HepG2 (cell line): ENCODE results near the gene SLC35F4. TPM values are rescaled to one million over a fixed set of nuclear protein-coding genes. Genes with fewer than 3 reads are reported as not detected.

Source experiments
- ATAC-seq: fragments of 200-7000 bp; cut with Tn5 transposase; 3 replicates; pipeline ENCODE4 v1.9.1; 2020; ENCODE audit warnings: mild to moderate bottlenecking, moderate library complexity
- BruUV-seq: library from RNA; stranded (reverse); fragments of 400-500 nt; replicated peaks from 2 replicates; lab custom pipeline; 2021; lab: Mats Ljungman, UMichigan
- CTCF ChIA-PET: fragments of 300-600 bp; formaldehyde crosslinking; extraction: SDS; loops from one replicate; lab custom pipeline; 2021; ENCODE audit warnings: low total read pairs, inconsistent platforms, low intra/inter-chr PET ratio; lab: Yijun Ruan, JAX
- POLR2A ChIA-PET: fragments of 350-600 bp; sonication (Branson Sonifier 250); formaldehyde crosslinking; loops from one replicate; lab custom pipeline; 2020; ENCODE audit warnings: antibody characterized with exemption, inconsistent platforms; lab: Yijun Ruan, JAX
- DNase-seq: peaks from one replicate; pipeline ENCODE4 v3.0.0-alpha.2; 2015; ENCODE audit warnings: low spot score
- FAIRE-seq: peaks from 3 replicates; lab custom pipeline; 2011; peaks lifted over from hg19 to GRCh38; lab: Jason Lieb, UNC
- H2AFZ ChIP-seq: one replicate; pipeline ENCODE4 v1.6.1; 2011; ENCODE audit warnings: low read length, inconsistent platforms
- H3K27ac ChIP-seq: fragments of 300-600 bp; 3 replicates; pipeline ENCODE4 v1.8.0; 2011; ENCODE audit warnings: mixed run types, mild to moderate bottlenecking, mixed read lengths, low read length, inconsistent platforms; ENCODE audit not compliant: insufficient read depth; ENCODE audit errors: extremely low read length
- H3K27me3 ChIP-seq, 2 experiments: fragments of 200-600 bp in 1 of 2; 2 replicates in 1 of 2; 3 replicates in 1 of 2; pipeline versions ENCODE4 v1.6.0 to v1.8.0; 2011; ENCODE audit warnings: low read length in 2 of 2, mild to moderate bottlenecking in 2 of 2, moderate library complexity in 2 of 2, inconsistent platforms in 1 of 2; ENCODE audit not compliant: insufficient read depth in 2 of 2, control insufficient read depth in 1 of 2
- H3K36me3 ChIP-seq, 2 experiments: fragments of 200-600 bp in 1 of 2; replicated peaks in 1 of 2; 2 replicates in 1 of 2; 3 replicates in 1 of 2; pipeline versions ENCODE4 v1.5.1 to v1.8.0; 2011; ENCODE audit warnings: low read length in 2 of 2, inconsistent platforms in 1 of 2; ENCODE audit not compliant: insufficient read depth in 2 of 2, control insufficient read depth in 1 of 2
- H3K4me1 ChIP-seq: 2 replicates; pipeline ENCODE4 v1.5.1; 2012; ENCODE audit warnings: low read length, inconsistent platforms; ENCODE audit not compliant: insufficient read depth
- H3K4me2 ChIP-seq: 2 replicates; pipeline ENCODE4 v1.6.0; 2011; ENCODE audit warnings: low read depth, low read length, inconsistent platforms
- H3K4me3 ChIP-seq, 3 experiments: fragments of 200-600 bp in 1 of 3; sonication (generic), shearing (Covaris generic) in 1 of 3; replicated peaks in 1 of 3; 2 replicates each; pipeline ENCODE4 v1.5.1; 2011 to 2016; ENCODE audit warnings: low read length in 3 of 3, inconsistent platforms in 2 of 3, low read depth in 2 of 3, mild to moderate bottlenecking in 2 of 3, control low read depth in 1 of 3, mixed read lengths in 1 of 3; ENCODE audit not compliant: insufficient read depth in 1 of 3
- H3K79me2 ChIP-seq: one replicate; pipeline ENCODE4 v1.6.1; 2011; ENCODE audit warnings: low read length, inconsistent platforms; ENCODE audit not compliant: insufficient read depth
- H3K9ac ChIP-seq: 2 replicates; pipeline ENCODE4 v1.6.0; 2011; ENCODE audit warnings: mild to moderate bottlenecking, low read depth, low read length, inconsistent platforms; ENCODE audit not compliant: insufficient read depth
- H3K9me3 ChIP-seq: 2 replicates; pipeline ENCODE4 v1.5.1; 2012; ENCODE audit warnings: mild to moderate bottlenecking, low read length
- H4K20me1 ChIP-seq: 2 replicates; pipeline ENCODE4 v1.6.0; 2011; ENCODE audit warnings: inconsistent platforms, mild to moderate bottlenecking, low read length, moderate library complexity; ENCODE audit not compliant: insufficient read depth
- CEBPB ChIP-seq: IDR thresholded peaks from 2 replicates; pipeline ENCODE4 v1.6.1; 2011; ENCODE audit warnings: low read depth, low read length, improper control_type of control experiment, borderline replicate concordance
- HDAC2 ChIP-seq: sonication (generic); formaldehyde crosslinking; IDR thresholded peaks from 2 replicates; pipeline ENCODE4 v1.4.0; 2020; ENCODE audit warnings: missing genetic modification reagents
- KDM1A ChIP-seq: IDR thresholded peaks from 2 replicates; pipeline ENCODE4 v1.6.1; 2016; ENCODE audit warnings: missing compliant biosample characterization
- PBX2 ChIP-seq: IDR thresholded peaks from 2 replicates; pipeline ENCODE4 v1.6.1; 2016; ENCODE audit warnings: control low read depth
- SIX1 ChIP-seq: sonication (generic); formaldehyde crosslinking; IDR thresholded peaks from 2 replicates; pipeline ENCODE4 v1.4.0; 2020; ENCODE audit warnings: missing genetic modification reagents, borderline replicate concordance
- SSRP1 ChIP-seq: IDR thresholded peaks from 2 replicates; pipeline ENCODE4 v1.6.1; 2016; ENCODE audit warnings: control low read depth
- ZBTB8A ChIP-seq: sonication (generic); formaldehyde crosslinking; IDR thresholded peaks from 2 replicates; pipeline ENCODE4 v1.4.0; 2020; ENCODE audit warnings: mild to moderate bottlenecking, low read depth, missing genetic modification reagents, borderline replicate concordance
- ZNF441 ChIP-seq: sonication (generic); formaldehyde crosslinking; IDR thresholded peaks from 2 replicates; pipeline ENCODE4 v1.7.0; 2021; ENCODE audit warnings: missing genetic modification reagents, borderline replicate concordance
- ZNF766 ChIP-seq: sonication (generic); formaldehyde crosslinking; IDR thresholded peaks from 2 replicates; pipeline ENCODE4 v1.5.0; 2020; ENCODE audit warnings: missing genetic modification reagents, borderline replicate concordance
- ZSCAN25 ChIP-seq: sonication (generic); formaldehyde crosslinking; IDR thresholded peaks from 2 replicates; pipeline ENCODE4 v1.8.0; 2022; ENCODE audit warnings: mild to moderate bottlenecking, missing genetic modification reagents
- WGBS: methylation state at CpG from one replicate; pipeline ENCODE4 v1.1.6; 2017; ENCODE audit warnings: low lambda C conversion rate; 5-methylcytosine and 5-hydroxymethylcytosine counted together
- in situ Hi-C: cut with HindIII; loops from 2 replicates; pipeline ENCODE4 v1.10.0; 2017; ENCODE audit warnings: low pct_unique_long_range_greater_than_20kb; ENCODE audit not compliant: extremely low pct_ligation_motif_present
- intact Hi-C: fragments of 100-400 bp; cut with micrococcal nuclease; formaldehyde crosslinking; loops from one replicate; pipeline ENCODE4 v1.10.0; 2022; ENCODE audit not compliant: unreplicated experiment
- polyA plus RNA-seq, 8 experiments: library from polyadenylated mRNA; depleted of rRNA in 3 of 8; stranded (reverse) in 7 of 8; unstranded in 1 of 8; fragments of >200 nt; fragmentation: Illumina TruSeq in 4 of 8; extraction: Trizol in 4 of 8; gene quantifications; 2 replicates each; pipeline versions ENCODE4 v1.2.1 to v1.2.3, GENCODE V29; 2011 to 2016; ENCODE audit warnings: low read depth in 4 of 8, missing spikeins in 1 of 8, mixed read lengths in 1 of 8; ENCODE audit not compliant: insufficient read depth in 1 of 8
- total RNA-seq, 5 experiments: library from RNA; depleted of rRNA; stranded (reverse); fragments of >200 nt; fragmentation: Illumina TruSeq; extraction: Trizol; gene quantifications; 2 replicates each; pipeline ENCODE4 v1.2.3, GENCODE V29; 2016; ENCODE audit warnings: low read depth in 1 of 5

Gene SLC35F4
- total and polyA plus RNA-seq, 2 of the 13 experiments (the other 11 are each of a cell fraction or from before 2014, with no cell fraction given): not detected

DNA sequence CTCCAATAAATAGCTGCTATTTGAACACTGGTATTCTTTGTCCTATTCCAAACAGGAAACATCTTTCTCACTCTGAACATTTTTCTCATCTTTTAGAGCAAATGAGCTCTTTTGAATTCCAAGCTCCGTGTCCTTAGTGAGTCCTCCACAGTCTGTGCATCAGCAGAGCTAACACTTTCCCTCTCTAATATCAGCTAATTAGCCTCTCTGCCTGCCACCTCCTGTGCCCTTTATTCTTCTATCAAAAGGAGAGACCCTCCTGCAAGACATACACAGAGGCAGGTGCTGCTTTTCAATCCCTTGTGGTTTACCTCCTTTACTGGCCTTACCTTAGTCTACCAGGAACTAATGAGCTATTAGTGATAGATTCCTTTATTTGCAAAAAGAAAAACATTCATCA, 178.5 kb downstream of the SLC35F4 start:
- ATAC-seq (no peak), DNase-seq (no peak), FAIRE-seq (no peak)
- H2AFZ ChIP-seq: no peak overlapping the region
- 5% methylated on average over 1 of the region's 1 CpG for WGBS
- no peak overlapping the region for H3K4me3 ChIP-seq
- H3K27me3 ChIP-seq: no peaks in the 10 kb centered on the region
- ChIA-PET POLR2A (no interaction called here), CTCF (no interaction called here)
- in situ Hi-C loops: no loop called here
- intact Hi-C loops: no loop called here
- H4K20me1 ChIP-seq: no peaks in the 10 kb centered on the region
- no peaks in the 10 kb centered on the region for H3K4me1 ChIP-seq
- H3K79me2 ChIP-seq: no peaks in the 10 kb centered on the region
- H3K9me3 ChIP-seq: no peaks in the 10 kb centered on the region
- no TSS peak for BruUV-seq
- H3K36me3 ChIP-seq: no peaks in the 10 kb centered on the region
- no peak overlapping the region for H3K9ac ChIP-seq
- H3K27ac ChIP-seq: no peak overlapping the region
- TF ChIP-seq ZNF766 (CRISPR knock-in tag) (no peak), SSRP1 (no peak), CEBPB (no peak), ZBTB8A (CRISPR knock-in tag) (no peak), PBX2 (CRISPR knock-in tag) (no peak), ZSCAN25 (CRISPR knock-in tag) (no peak)
- TF ChIP-seq, all 625 proteins: peak for 0
- H3K4me2 ChIP-seq: no peak overlapping the region

DNA sequence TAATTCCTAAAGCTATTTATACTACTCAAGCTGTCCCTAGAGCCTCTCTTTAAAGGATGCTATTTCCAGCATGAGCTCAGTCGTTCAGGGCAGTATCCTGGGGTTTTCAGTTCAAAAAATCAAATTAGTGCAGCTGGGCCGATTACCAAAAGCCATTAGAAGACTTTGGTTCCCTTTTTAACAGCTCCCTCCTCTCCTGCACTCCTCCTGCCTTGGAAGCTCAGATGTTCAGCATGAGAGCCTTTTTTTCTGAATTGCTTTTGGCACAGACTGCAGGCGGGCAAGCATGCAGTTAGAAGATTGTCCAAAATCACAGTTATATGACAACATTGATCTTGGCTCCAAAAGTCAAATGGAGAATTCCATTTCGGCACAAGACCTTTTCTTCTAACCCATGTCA, 179.6 kb downstream of the SLC35F4 start:
- Histone ChIP-seq H4K20me1 (no peaks in the 10 kb centered on the region), H3K4me3 (no peak overlapping the region), H3K4me2 (no peak overlapping the region), H3K27ac (no peak overlapping the region), H3K79me2 (no peaks in the 10 kb centered on the region), H3K9ac (no peak overlapping the region), H3K9me3 (no peaks in the 10 kb centered on the region), H2AFZ (no peak overlapping the region), H3K36me3 (no peaks in the 10 kb centered on the region), H3K27me3 (no peaks in the 10 kb centered on the region), H3K4me1 (no peaks in the 10 kb centered on the region)
- POLR2A ChIA-PET: no interaction called here
- intact Hi-C loops: no loop called here
- 0% methylated on average over 4 of the region's 4 CpGs for WGBS
- FAIRE-seq (no peak), DNase-seq (no peak), ATAC-seq (no peak)
- CTCF ChIA-PET: no interaction called here
- TF ChIP-seq SIX1 (CRISPR knock-in tag) (no peak), KDM1A (CRISPR knock-in tag) (no peak), HDAC2 (no peak), ZNF441 (CRISPR knock-in tag) (no peak)
- no TSS peak for BruUV-seq
- in situ Hi-C loops: no loop called here
